GM19372 (cell line): ENCODE data around the gene FOLR2.

Experiments used
- ATAC-seq: cut with Tn5 transposase; IDR thresholded peaks from one replicate; pipeline ENCODE4 v1.9.1; 2021; ENCODE audit warnings: mild to moderate bottlenecking, low read depth, moderate library complexity; ENCODE audit not compliant: unreplicated experiment

FOLR2 gene

GRCh38 chr11:72229336-72229924 lies 12.8 kb downstream of the FOLR2 start:
- no peak for ATAC-seq

GRCh38 chr11:72229925-72230763 lies 13.6 kb downstream of the FOLR2 start:
- no peak for ATAC-seq

GRCh38 chr11:72230764-72231365 lies 14.3 kb downstream of the FOLR2 start:
- ATAC-seq: no peak

- ATAC-seq: no peak
Measured at GRCh38 chr11:72231396-72232259, 15.0 kb downstream of the FOLR2 start.

- ATAC-seq: no peak
Measured at GRCh38 chr11:72232260-72233055, 15.9 kb downstream of the FOLR2 start.

- no peak for ATAC-seq
Measured at GRCh38 chr11:72233056-72233772, 16.6 kb downstream of the FOLR2 start.

- no peak for ATAC-seq
Measured at GRCh38 chr11:72233773-72234513, 17.3 kb downstream of the FOLR2 start.

- ATAC-seq: no peak
Measured at GRCh38 chr11:72234514-72234830, 17.9 kb downstream of the FOLR2 start.

- ATAC-seq: no peak
Measured at GRCh38 chr11:72234920-72235319, 18.3 kb downstream of the FOLR2 start.

- ATAC-seq: no peak
Measured at GRCh38 chr11:72235351-72236057, 18.9 kb downstream of the FOLR2 start.

GRCh38 chr11:72236083-72236697 lies 19.6 kb downstream of the FOLR2 start:
- ATAC-seq: no peak

GRCh38 chr11:72236774-72237111 lies 20.1 kb downstream of the FOLR2 start:
- ATAC-seq: no peak

GRCh38 chr11:72237112-72237931 lies 20.7 kb downstream of the FOLR2 start:
- ATAC-seq: no peak

GRCh38 chr11:72238040-72238450 lies 21.5 kb downstream of the FOLR2 start:
- ATAC-seq: no peak

- no peak for ATAC-seq
Measured at GRCh38 chr11:72238492-72239312, 22.1 kb downstream of the FOLR2 start.

- no peak for ATAC-seq
Measured at GRCh38 chr11:72239313-72239848, 22.8 kb downstream of the FOLR2 start.
